B cell (primary cell): Measurements from ENCODE around the gene TXNDC11. TPM values are rescaled to one million over a fixed set of nuclear protein-coding genes. Genes with fewer than 3 reads are reported as not detected.

Experiments
- ATAC-seq: fragments of 200-7000 bp; cut with Tn5 transposase; one replicate; pipeline ENCODE4 v1.10.0; 2021; ENCODE audit warnings: low read depth, mild to moderate bottlenecking, moderate number of reproducible peaks, moderate library complexity
- CTCF ChIA-PET: fragments of 350-600 bp; sonication (Branson Sonifier 250); formaldehyde crosslinking; loops from one replicate; lab custom pipeline; 2021; ENCODE audit warnings: antibody characterized with exemption, inconsistent platforms; lab: Charles Lee
- POLR2A ChIA-PET: fragments of 350-600 bp; sonication (Branson Sonifier 250); formaldehyde crosslinking; loops from one replicate; lab custom pipeline; 2021; ENCODE audit warnings: antibody characterized with exemption; lab: Charles Lee
- DNase-seq: peaks from one replicate; pipeline ENCODE4 v3.0.0; 2013
- H2AFZ ChIP-seq: 2 replicates; pipeline ENCODE4 v1.6.1; 2012; ENCODE audit warnings: mild to moderate bottlenecking, low read depth, low read length; ENCODE audit not compliant: insufficient read depth, poor library complexity, severe bottlenecking
- H3K27ac ChIP-seq, 2 donors: 1 replicate in 1 of 2; 2 replicates in 1 of 2; pipeline ENCODE4 v1.5.1; 2012 to 2013; ENCODE audit warnings: low read length in 2 of 2, mild to moderate bottlenecking in 2 of 2, moderate library complexity in 1 of 2
- H3K27me3 ChIP-seq, 4 experiments: fragments of 200-600 bp in 1 of 4; sonication (generic) in 1 of 4; replicated peaks in 1 of 4; 1 replicate in 2 of 4; 2 replicates in 2 of 4; pipeline versions ENCODE4 v1.6.1 to v1.7.0; 2013 to 2016; ENCODE audit warnings: low read length in 3 of 4, mild to moderate bottlenecking in 2 of 4, mixed read lengths in 1 of 4, moderate library complexity in 1 of 4; ENCODE audit not compliant: insufficient read depth in 4 of 4, control insufficient read depth in 3 of 4; ENCODE audit errors: control extremely low read depth in 1 of 4
- H3K36me3 ChIP-seq, 2 experiments: replicated peaks in 1 of 2; 1 replicate in 1 of 2; 2 replicates in 1 of 2; pipeline versions ENCODE4 v1.6.1 to v1.7.1; 2013; ENCODE audit warnings: low read length in 1 of 2; ENCODE audit not compliant: insufficient read depth in 2 of 2, control insufficient read depth in 1 of 2; ENCODE audit errors: control extremely low read depth in 1 of 2, extremely low read depth in 1 of 2
- H3K4me1 ChIP-seq, 2 donors: fragments of 200-600 bp in 1 of 2; sonication (generic) in 1 of 2; 1 replicate in 1 of 2; 2 replicates in 1 of 2; pipeline versions ENCODE4 v1.5.1 to v1.6.1; 2013 to 2017; ENCODE audit warnings: low read length in 2 of 2; ENCODE audit not compliant: control insufficient read depth in 2 of 2, insufficient read depth in 2 of 2
- H3K4me2 ChIP-seq: replicated peaks from 2 replicates; pipeline ENCODE3; 2012; ENCODE audit warnings: mild to moderate bottlenecking, low read depth, low read length; ENCODE audit not compliant: poor library complexity, severe bottlenecking
- H3K4me3 ChIP-seq, 5 experiments: fragments of 200-600 bp in 1 of 5; sonication (generic) in 1 of 5; 1 replicate in 3 of 5; 2 replicates in 2 of 5; pipeline versions ENCODE4 v1.5.1 to v1.7.0; 2011 to 2016; ENCODE audit warnings: low read length in 4 of 5, mild to moderate bottlenecking in 4 of 5, low read depth in 2 of 5, control low read depth in 1 of 5, moderate library complexity in 1 of 5; ENCODE audit not compliant: insufficient read depth in 1 of 5; ENCODE audit errors: control extremely low read depth in 1 of 5, extremely low read depth in 1 of 5
- H3K79me2 ChIP-seq: fragments of 200-600 bp; sonication (generic); one replicate; pipeline ENCODE4 v1.6.0; 2016; ENCODE audit warnings: low read length; ENCODE audit not compliant: control insufficient read depth, insufficient read depth
- H3K9ac ChIP-seq: fragments of 200-600 bp; sonication (generic); 2 replicates; pipeline ENCODE4 v1.6.1; 2017; ENCODE audit warnings: mild to moderate bottlenecking, low read length, moderate library complexity
- H3K9me3 ChIP-seq, 3 donors: one replicate each; pipeline versions ENCODE4 v1.6.1 to v1.7.1; 2013; ENCODE audit warnings: low read length in 2 of 3; ENCODE audit not compliant: control insufficient read depth in 2 of 3, insufficient read depth in 1 of 3; ENCODE audit errors: control extremely low read depth in 1 of 3
- H4K20me1 ChIP-seq: 2 replicates; pipeline ENCODE4 v1.6.0; 2012; ENCODE audit warnings: mild to moderate bottlenecking, low read length; ENCODE audit not compliant: insufficient read depth, control insufficient read depth, poor library complexity, severe bottlenecking
- H3K27ac Mint-ChIP-seq: one replicate; pipeline ENCODE4 v1.8.0; 2021; ENCODE audit warnings: mixed read lengths
- H3K27me3 Mint-ChIP-seq: one replicate; pipeline ENCODE4 v1.8.0; 2021; ENCODE audit warnings: mixed read lengths
- H3K4me1 Mint-ChIP-seq: one replicate; pipeline ENCODE4 v1.8.0; 2021; ENCODE audit warnings: mixed read lengths
- H3K4me3 Mint-ChIP-seq: one replicate; pipeline ENCODE4 v1.8.0; 2021; ENCODE audit warnings: mixed read lengths
- H3K9me3 Mint-ChIP-seq: one replicate; pipeline ENCODE4 v1.8.0; 2022; ENCODE audit warnings: mixed read lengths; ENCODE audit not compliant: insufficient read depth
- CTCF ChIP-seq: fragments of 200-600 bp; IDR thresholded peaks from one replicate; pipeline ENCODE4 v1.8.0; 2022; ENCODE audit warnings: antibody characterized with exemption, mild to moderate bottlenecking
- EZH2 ChIP-seq: IDR thresholded peaks from 2 replicates; pipeline ENCODE4 v1.6.1; 2012; ENCODE audit warnings: borderline replicate concordance, low read depth, mild to moderate bottlenecking, moderate library complexity, low read length; ENCODE audit not compliant: insufficient read depth, poor library complexity, severe bottlenecking
- WGBS: methylation state at CpG from one replicate; pipeline ENCODE4 v1.1.5; 2013; ENCODE audit warnings: missing lambda C conversion rate; ENCODE audit not compliant: insufficient coverage; 5-methylcytosine and 5-hydroxymethylcytosine counted together
- intact Hi-C: fragments of 100-400 bp; cut with micrococcal nuclease; formaldehyde crosslinking; loops from one replicate; pipeline ENCODE4 v1.10.0; 2022
- polyA plus RNA-seq: library from polyadenylated mRNA; depleted of rRNA; stranded (reverse); fragments of >200 nt; gene quantifications from 2 replicates; pipeline ENCODE4 v1.2.3, GENCODE V29; 2012
- total RNA-seq, 2 donors: library from RNA; stranded (reverse); fragments of 120-200 nt in 1 of 2; gene quantifications; 1 replicate in 1 of 2; 2 replicates in 1 of 2; pipeline versions ENCODE4 v1.2.3 to v1.2.4, GENCODE V29; 2013 to 2022

TXNDC11 gene
- total and polyA plus RNA-seq, 2 donors (not counting 1 experiment from before 2014, with no cell fraction given) = 50.2 to 76.9 TPM

- Histone ChIP-seq H3K4me3 (no peak overlapping the region), H3K4me1 (peaks cover 0 to 5% of the 10 kb centered on the region in 2 donors), H3K9ac (no peak overlapping the region), H3K36me3 (peaks cover 10 to 60% of the 10 kb centered on the region in 2 experiments), H3K79me2 (no peaks in the 10 kb centered on the region), H3K27ac (no peak overlapping the region), H3K9me3 (no peaks in the 10 kb centered on the region), H4K20me1 (no peaks in the 10 kb centered on the region), H3K4me2 (no peak overlapping the region), H2AFZ (no peak overlapping the region), H3K27me3 (no peaks in the 10 kb centered on the region)
- ATAC-seq (no peak), DNase-seq (no peak)
- 100% methylated on average over 5 of the region's 9 CpGs for WGBS
- TF ChIP-seq CTCF (no peak), EZH2 (no peak)
- POLR2A ChIA-PET = interaction anchor here (0.6 to 1.1 kb wide), 2 partner anchors 16 to 179 kb away, joined by 3 to 4 read pairs; partner anchors contain the start of gene TXNDC11
- Mint-ChIP-seq H3K4me3 (no peak overlapping the region), H3K27ac (no peak overlapping the region), H3K4me1 (peaks cover 7% of the 10 kb centered on the region), H3K9me3 (no peaks in the 10 kb centered on the region), H3K27me3 (no peaks in the 10 kb centered on the region)
- CTCF ChIA-PET = interaction anchor here (1.0 to 2.1 kb wide), 6 partner anchors 21 to 363 kb away, joined by 3 to 10 read pairs (median 4); partner anchors contain the start of gene ZC3H7A
- intact Hi-C loops = no loop called here
Measured at GRCh38 chr16:11759163-11759834, 16.6 kb upstream of the TXNDC11 start.
